ENCODE measurements around the gene DNAJC18. TPM values are rescaled to one million over a fixed set of nuclear protein-coding genes. Genes with fewer than 3 reads are reported as not detected.

Gene DNAJC18
- total and polyA plus RNA-seq, 2 experiments from 2014 or later: 10.9 to 13.4 TPM

DNA sequence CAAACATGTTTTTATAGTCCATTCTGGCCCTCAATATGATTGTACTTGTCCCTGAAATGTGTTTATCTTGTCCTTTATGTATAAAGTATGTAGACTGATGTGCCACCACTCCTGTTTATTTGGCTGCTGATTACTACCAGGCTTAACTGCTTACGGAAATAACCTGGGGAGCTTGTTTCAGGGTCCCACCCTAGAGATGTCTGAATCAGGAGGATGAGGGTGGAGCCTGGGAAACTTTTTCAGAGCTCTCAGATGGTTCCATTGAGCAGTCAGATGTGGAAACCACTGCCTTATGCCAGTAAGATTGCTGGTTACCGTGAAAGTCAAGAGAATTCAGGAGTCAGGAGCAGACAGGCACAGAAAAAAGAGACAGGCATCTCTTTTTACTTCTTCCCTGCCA, 75.4 kb downstream of the DNAJC18 start:
- no peak for DNase-seq
- TF ChIP-seq EZH2 (IDR thresholded peaks at IDR 0.05; ENCODE audit: insufficient read depth, poor library complexity, severe bottlenecking): no peak
- no peak for TF ChIP-seq EZH2phosphoT487 (IDR thresholded peaks at IDR 0.05; ENCODE audit: insufficient read depth, low read depth)
- Histone ChIP-seq H3K27me3 (replicated peaks; ENCODE audit: insufficient read depth) (no peaks in the 10 kb centered on the region), H4K20me1 (ENCODE audit: insufficient read depth) (peaks cover 4% of the 10 kb centered on the region; the same call in 1 of the 2 replicates), H3K9me2 (ENCODE audit: insufficient read depth) (no peaks in the 10 kb centered on the region), H3K4me1 (ENCODE audit: insufficient read depth) (peaks cover 16% of the 10 kb centered on the region), H3K79me2 (ENCODE audit: insufficient read depth) (peaks cover 96% of the 10 kb centered on the region), H3K4me3 (no peak overlapping the region), H3K4me2 (ENCODE audit: unreplicated experiment) (no peak overlapping the region), H3K9me3 (ENCODE audit: low read depth) (no peaks in the 10 kb centered on the region), H3F3A (ENCODE audit: insufficient read depth) (peaks cover 11% of the 10 kb centered on the region), H3K9ac (no peak overlapping the region), H2AFZ (no peak overlapping the region), H3K36me3 (ENCODE audit: low read depth) (peaks cover 39% of the 10 kb centered on the region), H3K27ac (no peak overlapping the region)
- in situ Hi-C loops (cut with MboI): no loop called here
- WGBS, 2 experiments (ENCODE audit: low coverage in 1 of 2, low lambda C conversion rate in 2 of 2, missing lambda C conversion rate in 2 of 2): 57 to 58% methylated on average over 2 of the region's 2 CpGs

DNA sequence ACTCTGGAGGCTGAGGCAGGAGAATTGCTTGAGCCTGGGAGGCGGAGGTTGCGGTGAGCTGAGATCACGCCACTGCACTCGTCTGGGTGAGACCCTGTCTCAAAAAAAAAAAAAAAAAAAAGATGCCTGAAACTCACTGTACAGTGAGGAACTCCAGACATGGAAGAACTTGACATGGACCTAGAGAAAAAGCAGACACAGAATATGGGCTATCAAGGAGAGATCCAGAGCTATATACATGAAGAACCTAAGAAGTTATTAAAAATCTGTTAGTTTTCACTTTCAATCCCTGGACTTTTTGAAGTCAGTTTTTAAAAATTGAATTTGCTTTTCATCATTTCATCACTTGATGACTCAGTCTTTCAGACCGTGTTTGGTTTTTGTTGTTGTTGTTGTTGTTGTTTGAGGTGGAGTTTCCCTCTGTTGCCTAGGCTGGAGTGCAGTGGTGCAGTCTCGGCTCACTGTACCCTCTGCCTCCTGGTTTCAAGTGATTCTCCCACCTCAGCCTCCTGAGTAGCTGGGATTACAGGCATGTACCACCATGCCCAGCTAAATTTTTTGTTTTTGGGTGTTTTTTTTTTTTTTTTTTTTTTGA, 77.4 kb downstream of the DNAJC18 start:
- in situ Hi-C loops (cut with MboI): no loop called here
- Histone ChIP-seq H4K20me1 (ENCODE audit: insufficient read depth) (peaks cover 15% of the 10 kb centered on the region; the same call in 1 of the 2 replicates), H3K9me2 (ENCODE audit: insufficient read depth) (no peaks in the 10 kb centered on the region), H3F3A (ENCODE audit: insufficient read depth) (peaks cover 13% of the 10 kb centered on the region), H3K4me1 (ENCODE audit: insufficient read depth) (peaks cover 12% of the 10 kb centered on the region), H3K27ac (no peak overlapping the region), H2AFZ (no peak overlapping the region), H3K9me3 (ENCODE audit: low read depth) (no peaks in the 10 kb centered on the region), H3K9ac (no peak overlapping the region), H3K79me2 (ENCODE audit: insufficient read depth) (peaks cover 97% of the 10 kb centered on the region), H3K4me2 (ENCODE audit: unreplicated experiment) (no peak overlapping the region), H3K27me3 (replicated peaks; ENCODE audit: insufficient read depth) (no peaks in the 10 kb centered on the region), H3K36me3 (ENCODE audit: low read depth) (peaks cover 36% of the 10 kb centered on the region), H3K4me3 (no peak overlapping the region)
- WGBS, 2 experiments (ENCODE audit: low coverage in 1 of 2, low lambda C conversion rate in 2 of 2, missing lambda C conversion rate in 2 of 2): 60 to 63% methylated on average over 4 to 6 of the region's 6 CpGs
- TF ChIP-seq EZH2phosphoT487 (IDR thresholded peaks at IDR 0.05; ENCODE audit: insufficient read depth, low read depth) (no peak), EZH2 (IDR thresholded peaks at IDR 0.05; ENCODE audit: insufficient read depth, poor library complexity, severe bottlenecking) (no peak)
- DNase-seq: peak; percentile 18

DNA sequence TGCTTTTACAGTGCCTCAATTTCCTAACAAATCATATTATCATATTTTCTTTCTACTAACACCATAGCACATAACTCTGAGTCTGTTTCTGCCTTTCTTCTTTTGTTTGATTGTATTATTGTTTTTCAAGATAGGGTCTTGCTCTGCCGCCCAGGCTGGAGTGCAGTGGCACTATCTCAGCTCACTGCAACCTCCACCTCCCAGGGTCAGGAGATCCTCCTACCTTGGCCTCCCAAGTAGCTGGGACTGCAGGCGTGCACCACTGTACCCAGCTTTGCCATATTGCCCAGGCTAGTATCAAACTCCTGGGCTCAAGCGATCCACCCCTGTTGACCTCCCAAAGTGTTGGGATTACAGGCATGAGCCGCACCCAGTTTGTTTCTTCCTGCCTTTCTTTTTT, 78.9 kb downstream of the DNAJC18 start:
- Histone ChIP-seq H3K36me3 (ENCODE audit: low read depth) (peaks cover 22% of the 10 kb centered on the region), H3K79me2 (ENCODE audit: insufficient read depth) (peaks cover 98% of the 10 kb centered on the region), H3K4me3 (no peak overlapping the region), H3K9me3 (ENCODE audit: low read depth) (no peaks in the 10 kb centered on the region), H3K4me2 (ENCODE audit: unreplicated experiment) (no peak overlapping the region), H3K9me2 (ENCODE audit: insufficient read depth) (no peaks in the 10 kb centered on the region), H3F3A (ENCODE audit: insufficient read depth) (peaks cover 13% of the 10 kb centered on the region), H4K20me1 (ENCODE audit: insufficient read depth) (peaks cover 15% of the 10 kb centered on the region; the same call in 1 of the 2 replicates), H3K4me1 (ENCODE audit: insufficient read depth) (peaks cover 12% of the 10 kb centered on the region), H3K27ac (no peak overlapping the region), H2AFZ (no peak overlapping the region), H3K9ac (no peak overlapping the region), H3K27me3 (replicated peaks; ENCODE audit: insufficient read depth) (no peaks in the 10 kb centered on the region)
- TF ChIP-seq EZH2phosphoT487 (IDR thresholded peaks at IDR 0.05; ENCODE audit: insufficient read depth, low read depth) (no peak), EZH2 (IDR thresholded peaks at IDR 0.05; ENCODE audit: insufficient read depth, poor library complexity, severe bottlenecking) (no peak)
- in situ Hi-C loops (cut with MboI): no loop called here
- DNase-seq: no peak
- 94 to 96% methylated on average over 4 of the region's 4 CpGs for WGBS, 2 experiments (ENCODE audit: low coverage in 1 of 2, low lambda C conversion rate in 2 of 2, missing lambda C conversion rate in 2 of 2)

Small RNA genes lying within 50 kb of the gene (small RNA-seq; reads per million reads assigned to genes)
- 13.6 reads per million, percentile 86 among the genes with 10 or more reads in this experiment for gene RNU5B-4P (ENCODE audit: low read depth, low replicate concordance)

Other genes starting within 250 kb of the DNAJC18 start
- gene SIL1, start 241.2 kb downstream of the DNAJC18 start, total RNA-seq (2014; rRNA removed; shearing (Covaris generic)): 72.8 and 78.8 TPM in 2 replicates
- gene SIL1, start 241.2 kb downstream of the DNAJC18 start, polyA plus RNA-seq (2016; fragmentation: Nextera tagmentation; extraction: Ambion mirVana): 89.8 and 101 TPM in 2 replicates
- gene MATR3, start 145.8 kb downstream of the DNAJC18 start, total RNA-seq (2014; rRNA removed; shearing (Covaris generic)): 198 and 217 TPM in 2 replicates
- 209 and 215 TPM in 2 replicates for gene MATR3, start 145.8 kb downstream of the DNAJC18 start, polyA plus RNA-seq (2016; fragmentation: Nextera tagmentation; extraction: Ambion mirVana)
- 34.8 and 62.8 TPM in 2 replicates for gene PAIP2, start 97.7 kb downstream of the DNAJC18 start, total RNA-seq (2014; rRNA removed; shearing (Covaris generic))
- 112 and 115 TPM in 2 replicates for gene PAIP2, start 97.7 kb downstream of the DNAJC18 start, polyA plus RNA-seq (2016; fragmentation: Nextera tagmentation; extraction: Ambion mirVana)
- not detected in 2 replicates for gene SLC23A1, start 56.2 kb downstream of the DNAJC18 start, total RNA-seq (2014; rRNA removed; shearing (Covaris generic))
- gene SLC23A1, start 56.2 kb downstream of the DNAJC18 start, polyA plus RNA-seq (2016; fragmentation: Nextera tagmentation; extraction: Ambion mirVana): 0.08 TPM in 1 of 2 replicates, not detected in the other
- not detected in 2 replicates for gene MZB1, start 49.6 kb downstream of the DNAJC18 start, total RNA-seq (2014; rRNA removed; shearing (Covaris generic))
- gene MZB1, start 49.6 kb downstream of the DNAJC18 start, polyA plus RNA-seq (2016; fragmentation: Nextera tagmentation; extraction: Ambion mirVana): 0.32 TPM in 1 of 2 replicates, not detected in the other
- 1.6 and 2.3 TPM in 2 replicates for gene PROB1, start 44.4 kb downstream of the DNAJC18 start, total RNA-seq (2014; rRNA removed; shearing (Covaris generic))
- gene PROB1, start 44.4 kb downstream of the DNAJC18 start, polyA plus RNA-seq (2016; fragmentation: Nextera tagmentation; extraction: Ambion mirVana): 0.55 and 0.63 TPM in 2 replicates
- gene SPATA24, start 35.4 kb downstream of the DNAJC18 start, total RNA-seq (2014; rRNA removed; shearing (Covaris generic)): 0.43 and 1.1 TPM in 2 replicates
- gene SPATA24, start 35.4 kb downstream of the DNAJC18 start, polyA plus RNA-seq (2016; fragmentation: Nextera tagmentation; extraction: Ambion mirVana): 2.1 and 4.3 TPM in 2 replicates
- gene ECSCR, start 23.2 kb upstream of the DNAJC18 start, total RNA-seq (2014; rRNA removed; shearing (Covaris generic)): not detected in 2 replicates
- 0.41 and 0.49 TPM in 2 replicates for gene ECSCR, start 23.2 kb upstream of the DNAJC18 start, polyA plus RNA-seq (2016; fragmentation: Nextera tagmentation; extraction: Ambion mirVana)
- gene SMIM33, start 31.5 kb upstream of the DNAJC18 start, total RNA-seq (2014; rRNA removed; shearing (Covaris generic)): not detected in 2 replicates
- not detected in 2 replicates for gene SMIM33, start 31.5 kb upstream of the DNAJC18 start, polyA plus RNA-seq (2016; fragmentation: Nextera tagmentation; extraction: Ambion mirVana)
- gene STING1, start 43.2 kb upstream of the DNAJC18 start, total RNA-seq (2014; rRNA removed; shearing (Covaris generic)): 75.0 and 87.8 TPM in 2 replicates
- gene STING1, start 43.2 kb upstream of the DNAJC18 start, polyA plus RNA-seq (2016; fragmentation: Nextera tagmentation; extraction: Ambion mirVana): 72.6 and 74.9 TPM in 2 replicates
- gene UBE2D2, start 121.8 kb upstream of the DNAJC18 start, total RNA-seq (2014; rRNA removed; shearing (Covaris generic)): 68.9 and 88.8 TPM in 2 replicates
- gene UBE2D2, start 121.8 kb upstream of the DNAJC18 start, polyA plus RNA-seq (2016; fragmentation: Nextera tagmentation; extraction: Ambion mirVana): 129 and 141 TPM in 2 replicates
- gene CXXC5, start 208.8 kb upstream of the DNAJC18 start, total RNA-seq (2014; rRNA removed; shearing (Covaris generic)): 163 and 168 TPM in 2 replicates
- gene CXXC5, start 208.8 kb upstream of the DNAJC18 start, polyA plus RNA-seq (2016; fragmentation: Nextera tagmentation; extraction: Ambion mirVana): 81.4 and 83.7 TPM in 2 replicates

Measured in GM23248 (cell line).